Astrocyte (in vitro differentiated cells and primary cell): ENCODE measurements around the gene ITGAV. TPM values are rescaled to one million over a fixed set of nuclear protein-coding genes. Genes with fewer than 3 reads are reported as not detected.

Experiments used
- DNase-seq: peaks from one replicate; pipeline ENCODE4 v3.0.0-alpha.2; 2010; ENCODE audit warnings: low read depth
- FAIRE-seq: peaks from 2 replicates; lab custom pipeline; 2011; peaks lifted over from hg19 to GRCh38; lab: Jason Lieb, UNC
- H2AFZ ChIP-seq: 2 replicates; pipeline ENCODE4 v1.6.0; 2012; ENCODE audit warnings: low read depth, low read length, inconsistent platforms
- H3K27ac ChIP-seq: 2 replicates; pipeline ENCODE4 v1.5.1; 2011; ENCODE audit warnings: low read depth, low read length, inconsistent platforms
- H3K27me3 ChIP-seq: 2 replicates; pipeline ENCODE4 v1.6.0; 2011; ENCODE audit warnings: low read length, inconsistent platforms; ENCODE audit not compliant: insufficient read depth
- H3K36me3 ChIP-seq: 2 replicates; pipeline ENCODE4 v1.5.1; 2011; ENCODE audit warnings: low read length, inconsistent platforms; ENCODE audit not compliant: insufficient read depth
- H3K4me1 ChIP-seq: 2 replicates; pipeline ENCODE4 v1.5.1; 2011; ENCODE audit warnings: low read length, inconsistent platforms; ENCODE audit not compliant: insufficient read depth
- H3K4me2 ChIP-seq: 2 replicates; pipeline ENCODE4 v1.6.0; 2012; ENCODE audit warnings: low read length, inconsistent platforms
- H3K4me3 ChIP-seq: 2 replicates; pipeline ENCODE4 v1.5.1; 2011; ENCODE audit warnings: low read depth, mild to moderate bottlenecking, low read length, inconsistent platforms; ENCODE audit not compliant: insufficient read depth
- H3K79me2 ChIP-seq: 2 replicates; pipeline ENCODE4 v1.6.0; 2012; ENCODE audit warnings: mild to moderate bottlenecking, low read length, inconsistent platforms; ENCODE audit not compliant: insufficient read depth
- H3K9ac ChIP-seq: 2 replicates; pipeline ENCODE4 v1.6.0; 2012; ENCODE audit warnings: mild to moderate bottlenecking, low read length, inconsistent platforms
- H3K9me3 ChIP-seq: 2 replicates; pipeline ENCODE4 v1.5.1; 2012; ENCODE audit warnings: low read depth, mild to moderate bottlenecking, low read length, inconsistent platforms; ENCODE audit not compliant: insufficient read depth
- H4K20me1 ChIP-seq: 2 replicates; pipeline ENCODE4 v1.6.0; 2012; ENCODE audit warnings: low read length, inconsistent platforms; ENCODE audit not compliant: insufficient read depth
- H3K27ac Mint-ChIP-seq: one replicate; pipeline ENCODE4 v1.8.0; 2021; ENCODE audit warnings: mild to moderate bottlenecking, mixed read lengths; ENCODE audit not compliant: unreplicated experiment
- H3K27me3 Mint-ChIP-seq: one replicate; pipeline ENCODE4 v1.8.0; 2021; ENCODE audit warnings: low read depth, mixed read lengths; ENCODE audit not compliant: unreplicated experiment
- H3K36me3 Mint-ChIP-seq: one replicate; pipeline ENCODE4 v1.8.0; 2021; ENCODE audit warnings: low read depth, mixed read lengths; ENCODE audit not compliant: unreplicated experiment
- H3K4me1 Mint-ChIP-seq: one replicate; pipeline ENCODE4 v1.8.0; 2021; ENCODE audit warnings: low read depth, mixed read lengths; ENCODE audit not compliant: unreplicated experiment
- H3K4me3 Mint-ChIP-seq: one replicate; pipeline ENCODE4 v1.8.0; 2021; ENCODE audit warnings: mild to moderate bottlenecking, moderate library complexity, mixed read lengths; ENCODE audit not compliant: unreplicated experiment
- H3K9me3 Mint-ChIP-seq: one replicate; pipeline ENCODE4 v1.8.0; 2021; ENCODE audit warnings: mild to moderate bottlenecking, mixed read lengths; ENCODE audit not compliant: unreplicated experiment
- EZH2 ChIP-seq: IDR thresholded peaks from 2 replicates; pipeline ENCODE4 v1.6.1; 2012; ENCODE audit warnings: mild to moderate bottlenecking, low read length, inconsistent platforms; ENCODE audit not compliant: insufficient read depth
- total RNA-seq: library from RNA; stranded (reverse); gene quantifications from 2 replicates; pipeline ENCODE4 v1.2.1, GENCODE V29; 2021
- TF ChIP-seq, protein P1 (sequence below): IDR thresholded peaks from 2 replicates; pipeline ENCODE4 v1.5.1; 2011; ENCODE audit warnings: low read depth, mild to moderate bottlenecking, inconsistent platforms, low read length, moderate library complexity; ENCODE audit not compliant: insufficient read depth

Gene ITGAV
- total RNA-seq, 1 donor from 2014 or later = 661 TPM

DNA sequence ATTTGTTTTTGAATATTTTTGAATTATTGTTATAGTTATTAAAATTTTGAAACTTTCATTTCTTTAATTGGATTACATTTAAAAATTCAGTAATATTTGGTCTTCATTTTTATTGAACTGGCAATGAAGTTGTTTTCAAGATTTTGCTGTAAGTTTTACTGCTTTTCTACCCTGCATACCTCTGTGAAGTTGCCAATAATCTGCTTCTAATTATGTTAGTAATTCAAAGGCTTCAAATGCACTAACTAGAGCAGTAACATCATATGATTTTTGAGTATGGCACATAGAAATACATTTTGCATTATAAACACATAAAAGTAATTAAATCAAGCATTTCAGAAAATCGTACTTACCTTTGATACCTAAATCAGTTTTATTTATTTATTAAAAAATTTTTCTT lies 63.7 kb downstream of the ITGAV start:
- Mint-ChIP-seq H3K9me3 (no peaks in the 10 kb centered on the region), H3K4me3 (no peak overlapping the region), H3K4me1 (peaks cover 7% of the 10 kb centered on the region), H3K27me3 (no peaks in the 10 kb centered on the region), H3K27ac (no peak overlapping the region), H3K36me3 (peaks cover 15% of the 10 kb centered on the region)
- H3K27ac ChIP-seq = no peak overlapping the region
- H3K4me2 ChIP-seq = no peak overlapping the region
- H3K9me3 ChIP-seq = no peaks in the 10 kb centered on the region
- TF ChIP-seq EZH2 = no peak
- TF ChIP-seq, protein P1, sequence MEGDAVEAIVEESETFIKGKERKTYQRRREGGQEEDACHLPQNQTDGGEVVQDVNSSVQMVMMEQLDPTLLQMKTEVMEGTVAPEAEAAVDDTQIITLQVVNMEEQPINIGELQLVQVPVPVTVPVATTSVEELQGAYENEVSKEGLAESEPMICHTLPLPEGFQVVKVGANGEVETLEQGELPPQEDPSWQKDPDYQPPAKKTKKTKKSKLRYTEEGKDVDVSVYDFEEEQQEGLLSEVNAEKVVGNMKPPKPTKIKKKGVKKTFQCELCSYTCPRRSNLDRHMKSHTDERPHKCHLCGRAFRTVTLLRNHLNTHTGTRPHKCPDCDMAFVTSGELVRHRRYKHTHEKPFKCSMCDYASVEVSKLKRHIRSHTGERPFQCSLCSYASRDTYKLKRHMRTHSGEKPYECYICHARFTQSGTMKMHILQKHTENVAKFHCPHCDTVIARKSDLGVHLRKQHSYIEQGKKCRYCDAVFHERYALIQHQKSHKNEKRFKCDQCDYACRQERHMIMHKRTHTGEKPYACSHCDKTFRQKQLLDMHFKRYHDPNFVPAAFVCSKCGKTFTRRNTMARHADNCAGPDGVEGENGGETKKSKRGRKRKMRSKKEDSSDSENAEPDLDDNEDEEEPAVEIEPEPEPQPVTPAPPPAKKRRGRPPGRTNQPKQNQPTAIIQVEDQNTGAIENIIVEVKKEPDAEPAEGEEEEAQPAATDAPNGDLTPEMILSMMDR = no peak
- H2AFZ ChIP-seq = no peak overlapping the region
- H4K20me1 ChIP-seq = peaks cover 13% of the 10 kb centered on the region
- peaks cover 53% of the 10 kb centered on the region for H3K36me3 ChIP-seq
- no peaks in the 10 kb centered on the region for H3K4me1 ChIP-seq
- H3K27me3 ChIP-seq = no peaks in the 10 kb centered on the region
- FAIRE-seq (no peak), DNase-seq (no peak)
- no peak overlapping the region for H3K9ac ChIP-seq
- H3K79me2 ChIP-seq = no peaks in the 10 kb centered on the region
- H3K4me3 ChIP-seq = no peak overlapping the region

DNA sequence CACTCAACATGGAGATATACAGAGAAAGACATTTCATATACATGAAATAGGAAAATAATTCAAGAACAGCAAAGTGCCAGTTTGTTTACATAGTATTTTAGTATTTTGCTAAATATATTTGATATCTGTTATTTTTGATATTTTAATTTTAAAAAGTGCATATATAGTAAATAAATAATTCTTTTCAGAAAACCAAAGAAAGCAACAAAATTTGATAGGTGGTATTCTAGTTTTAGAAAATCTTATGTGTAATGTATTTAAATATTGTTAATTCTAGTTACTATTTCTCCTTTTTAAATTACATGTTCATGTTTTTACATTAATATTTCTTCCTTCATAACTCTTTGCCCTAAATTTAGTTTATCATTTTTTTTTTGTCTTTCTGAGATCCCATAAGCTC lies 69.5 kb downstream of the ITGAV start:
- Histone ChIP-seq H3K4me2 (no peak overlapping the region), H3K4me1 (no peaks in the 10 kb centered on the region), H3K79me2 (no peaks in the 10 kb centered on the region), H2AFZ (no peak overlapping the region), H3K9me3 (no peaks in the 10 kb centered on the region), H3K27ac (no peak overlapping the region), H3K9ac (no peak overlapping the region), H3K4me3 (no peak overlapping the region), H3K27me3 (no peaks in the 10 kb centered on the region), H3K36me3 (peaks cover 61% of the 10 kb centered on the region), H4K20me1 (peaks cover 18% of the 10 kb centered on the region)
- H3K9me3 Mint-ChIP-seq = no peaks in the 10 kb centered on the region
- H3K27ac Mint-ChIP-seq = no peak overlapping the region
- no peak for FAIRE-seq
- no peaks in the 10 kb centered on the region for H3K27me3 Mint-ChIP-seq
- H3K4me1 Mint-ChIP-seq = peaks cover 11% of the 10 kb centered on the region
- TF ChIP-seq, protein P1 = no peak
- TF ChIP-seq EZH2 = no peak
- no peak for DNase-seq
- peaks cover 17% of the 10 kb centered on the region for H3K36me3 Mint-ChIP-seq
- no peak overlapping the region for H3K4me3 Mint-ChIP-seq

DNA sequence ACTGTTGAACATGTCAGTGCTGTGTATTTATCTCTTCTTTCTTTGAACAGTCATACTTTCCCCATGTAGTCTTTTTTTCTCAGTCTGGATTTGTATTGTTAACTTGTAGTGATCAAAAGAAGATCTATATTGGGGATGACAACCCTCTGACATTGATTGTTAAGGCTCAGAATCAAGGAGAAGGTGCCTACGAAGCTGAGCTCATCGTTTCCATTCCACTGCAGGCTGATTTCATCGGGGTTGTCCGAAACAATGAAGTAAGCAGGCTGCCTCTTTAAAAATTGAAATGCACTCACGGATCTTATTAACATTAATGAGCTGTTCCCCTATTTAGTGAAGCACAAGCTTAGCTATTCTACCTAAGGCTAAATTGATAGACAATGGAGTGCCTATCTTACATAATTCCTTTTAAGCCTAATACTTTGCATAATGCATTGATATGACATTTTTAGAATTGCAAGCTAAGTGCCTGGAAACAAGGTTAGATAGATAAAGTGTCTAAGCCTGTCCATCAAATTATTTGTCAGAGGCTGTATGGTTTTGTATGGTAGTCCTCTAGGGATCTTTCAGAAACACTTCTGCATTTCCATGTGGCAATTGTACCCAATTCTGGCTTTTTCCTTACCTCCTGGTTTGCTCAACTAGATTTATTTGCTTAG lies 74.7 kb downstream of the ITGAV start:
- H3K79me2 ChIP-seq = no peaks in the 10 kb centered on the region
- H2AFZ ChIP-seq = no peak overlapping the region
- peaks cover 58% of the 10 kb centered on the region for H3K36me3 ChIP-seq
- Mint-ChIP-seq H3K4me3 (no peak overlapping the region), H3K4me1 (peaks cover 6% of the 10 kb centered on the region), H3K27ac (no peak overlapping the region), H3K9me3 (no peaks in the 10 kb centered on the region), H3K36me3 (peaks cover 21% of the 10 kb centered on the region), H3K27me3 (no peaks in the 10 kb centered on the region)
- DNase-seq = no peak
- H3K9ac ChIP-seq = no peak overlapping the region
- no peak overlapping the region for H3K4me3 ChIP-seq
- H3K27ac ChIP-seq = no peak overlapping the region
- no peaks in the 10 kb centered on the region for H3K27me3 ChIP-seq
- peaks cover 14% of the 10 kb centered on the region for H4K20me1 ChIP-seq
- H3K4me2 ChIP-seq = no peak overlapping the region
- FAIRE-seq = no peak
- no peaks in the 10 kb centered on the region for H3K4me1 ChIP-seq
- H3K9me3 ChIP-seq = no peaks in the 10 kb centered on the region
- TF ChIP-seq, protein P1 = no peak
- TF ChIP-seq EZH2 = no peak
